PC-9 (cell line): ENCODE measurements around the gene TROAP.

ENCODE experiments used
- EZH2 ChIP-seq: fragments of 200-600 bp; sonication (generic); IDR thresholded peaks from 2 replicates; pipeline ENCODE4 v1.8.0; 2017; ENCODE audit warnings: antibody characterized with exemption, low read depth
- TF ChIP-seq, protein P1 (sequence below): fragments of 200-600 bp; sonication (generic); conservative IDR thresholded peaks from 2 replicates; pipeline ENCODE4 v1.6.1; 2017; ENCODE audit warnings: mixed run types, antibody characterized with exemption, mild to moderate bottlenecking, moderate library complexity

DNA sequence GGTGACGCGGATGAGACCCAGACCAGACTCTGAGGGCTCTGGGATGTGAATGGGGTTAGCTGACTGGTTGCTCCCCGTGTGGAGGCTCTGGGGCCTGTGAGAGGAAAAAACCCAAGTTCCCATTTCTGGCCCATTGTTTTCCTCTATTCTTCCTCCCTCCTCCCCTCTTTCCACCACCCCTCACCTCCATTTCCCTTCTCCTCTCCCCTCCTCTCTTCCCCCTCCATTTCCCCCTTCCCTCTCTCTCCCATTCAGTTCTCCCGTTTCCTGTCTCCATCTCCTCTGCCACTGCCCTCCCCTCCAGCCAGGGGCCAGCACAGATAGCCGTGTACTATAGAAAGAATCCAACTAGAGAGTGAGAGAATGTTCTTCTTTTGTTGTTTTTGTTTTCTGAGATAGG lies 40.8 kb upstream of the TROAP start:
- TF ChIP-seq, protein P1, sequence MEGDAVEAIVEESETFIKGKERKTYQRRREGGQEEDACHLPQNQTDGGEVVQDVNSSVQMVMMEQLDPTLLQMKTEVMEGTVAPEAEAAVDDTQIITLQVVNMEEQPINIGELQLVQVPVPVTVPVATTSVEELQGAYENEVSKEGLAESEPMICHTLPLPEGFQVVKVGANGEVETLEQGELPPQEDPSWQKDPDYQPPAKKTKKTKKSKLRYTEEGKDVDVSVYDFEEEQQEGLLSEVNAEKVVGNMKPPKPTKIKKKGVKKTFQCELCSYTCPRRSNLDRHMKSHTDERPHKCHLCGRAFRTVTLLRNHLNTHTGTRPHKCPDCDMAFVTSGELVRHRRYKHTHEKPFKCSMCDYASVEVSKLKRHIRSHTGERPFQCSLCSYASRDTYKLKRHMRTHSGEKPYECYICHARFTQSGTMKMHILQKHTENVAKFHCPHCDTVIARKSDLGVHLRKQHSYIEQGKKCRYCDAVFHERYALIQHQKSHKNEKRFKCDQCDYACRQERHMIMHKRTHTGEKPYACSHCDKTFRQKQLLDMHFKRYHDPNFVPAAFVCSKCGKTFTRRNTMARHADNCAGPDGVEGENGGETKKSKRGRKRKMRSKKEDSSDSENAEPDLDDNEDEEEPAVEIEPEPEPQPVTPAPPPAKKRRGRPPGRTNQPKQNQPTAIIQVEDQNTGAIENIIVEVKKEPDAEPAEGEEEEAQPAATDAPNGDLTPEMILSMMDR, result no peak
- TF ChIP-seq EZH2, result no peak
